Osteocyte (in vitro differentiated cells): Measurements from ENCODE around the gene FOXK1. TPM values are rescaled to one million over a fixed set of nuclear protein-coding genes. Genes with fewer than 3 reads are reported as not detected.

Experiments used
- DNase-seq: peaks from one replicate; pipeline ENCODE4 v3.0.0; 2021; ENCODE audit warnings: mixed read lengths; ENCODE audit not compliant: unreplicated experiment; ENCODE audit errors: extremely low spot score
- H3K27ac Mint-ChIP-seq: one replicate; pipeline ENCODE4 v1.8.0; 2021; ENCODE audit warnings: mild to moderate bottlenecking, mixed read lengths; ENCODE audit not compliant: unreplicated experiment
- H3K27me3 Mint-ChIP-seq: one replicate; pipeline ENCODE4 v1.8.0; 2021; ENCODE audit warnings: mixed read lengths; ENCODE audit not compliant: unreplicated experiment
- H3K36me3 Mint-ChIP-seq: one replicate; pipeline ENCODE4 v1.8.0; 2021; ENCODE audit warnings: mixed read lengths; ENCODE audit not compliant: unreplicated experiment
- H3K4me1 Mint-ChIP-seq: one replicate; pipeline ENCODE4 v1.8.0; 2021; ENCODE audit warnings: mixed read lengths; ENCODE audit not compliant: unreplicated experiment
- H3K4me3 Mint-ChIP-seq: one replicate; pipeline ENCODE4 v1.8.0; 2021; ENCODE audit warnings: mild to moderate bottlenecking, moderate library complexity, mixed read lengths; ENCODE audit not compliant: unreplicated experiment
- H3K9me3 Mint-ChIP-seq: one replicate; pipeline ENCODE4 v1.8.0; 2021; ENCODE audit warnings: mixed read lengths; ENCODE audit not compliant: unreplicated experiment
- CTCF ChIP-seq: fragments of 200-600 bp; sonication (generic); IDR thresholded peaks from 2 replicates; pipeline ENCODE4 v1.5.0; 2021; ENCODE audit warnings: antibody characterized with exemption, mild to moderate bottlenecking, moderate library complexity
- total RNA-seq: library from RNA; stranded (reverse); gene quantifications from 2 replicates; pipeline ENCODE4 v1.2.1, GENCODE V29; 2021

Gene FOXK1
- total RNA-seq, 1 donor from 2014 or later: 56.2 TPM

GRCh38 chr7:4816419-4817080 is 134.5 kb downstream of the FOXK1 start:
- H3K36me3 Mint-ChIP-seq: no peaks in the 10 kb centered on the region
- DNase-seq: no peak
- H3K27ac Mint-ChIP-seq: no peak overlapping the region
- no peaks in the 10 kb centered on the region for H3K27me3 Mint-ChIP-seq
- no peak overlapping the region for H3K4me3 Mint-ChIP-seq
- H3K9me3 Mint-ChIP-seq: peaks cover 13% of the 10 kb centered on the region
- no peak for TF ChIP-seq CTCF
- H3K4me1 Mint-ChIP-seq: no peaks in the 10 kb centered on the region

- Mint-ChIP-seq H3K4me3 (no peak overlapping the region), H3K4me1 (no peaks in the 10 kb centered on the region), H3K36me3 (no peaks in the 10 kb centered on the region), H3K27me3 (no peaks in the 10 kb centered on the region), H3K27ac (no peak overlapping the region), H3K9me3 (peaks cover 13% of the 10 kb centered on the region)
- TF ChIP-seq CTCF: no peak
- DNase-seq: no peak
Observed at GRCh38 chr7:4817178-4817901, 135.2 kb downstream of the FOXK1 start.

- Mint-ChIP-seq H3K27me3 (no peaks in the 10 kb centered on the region), H3K4me3 (no peak overlapping the region), H3K27ac (no peak overlapping the region), H3K9me3 (peaks cover 5% of the 10 kb centered on the region), H3K36me3 (no peaks in the 10 kb centered on the region), H3K4me1 (no peaks in the 10 kb centered on the region)
- no peak for DNase-seq
- TF ChIP-seq CTCF: no peak
Observed at GRCh38 chr7:4818000-4818794, 136.1 kb downstream of the FOXK1 start.

- no peak for TF ChIP-seq CTCF
- DNase-seq: no peak
- Mint-ChIP-seq H3K9me3 (no peaks in the 10 kb centered on the region), H3K27me3 (no peaks in the 10 kb centered on the region), H3K36me3 (no peaks in the 10 kb centered on the region), H3K4me1 (no peaks in the 10 kb centered on the region), H3K4me3 (no peak overlapping the region), H3K27ac (no peak overlapping the region)
Observed at GRCh38 chr7:4819560-4820404, 137.7 kb downstream of the FOXK1 start.
